IPS DF 19.7 (cell line): ENCODE data around the gene EBF4.
"Not testable (repeated sequence)": the region's sequence is repeated elsewhere in the genome, so short reads cannot be mapped to it uniquely, and the experiment has no call there.

Experiments
- DNase-seq: peaks from one replicate; pipeline ENCODE4 v3.0.0-alpha.2; 2013; ENCODE audit warnings: low read depth, low spot score

Gene EBF4

DNA sequence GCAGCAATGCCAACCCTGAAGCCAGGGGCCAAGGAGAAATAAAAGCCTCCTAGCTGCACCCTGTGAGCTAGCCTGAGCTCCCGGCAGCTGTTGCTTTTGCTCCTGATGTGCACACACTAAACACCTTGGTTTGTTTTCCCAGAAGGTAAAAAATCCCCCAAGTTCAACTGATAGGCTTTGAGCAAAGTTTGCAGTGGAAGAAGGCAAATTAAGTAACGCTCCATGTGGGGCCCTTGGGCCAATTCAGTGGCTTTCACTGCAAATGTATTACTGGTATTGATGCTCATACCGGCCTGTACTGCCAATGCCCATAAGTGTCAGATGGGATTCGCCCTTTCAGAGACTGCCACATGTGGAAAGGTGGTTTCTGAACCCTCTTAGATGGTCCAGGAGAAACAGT, 19.1 kb upstream of the EBF4 start:
- no peak for DNase-seq

- no peak for DNase-seq
These were observed 12.5 kb upstream of the EBF4 start for GRCh38 chr20:2680046-2680445.

GRCh38 chr20:2682040-2682439, 10.5 kb upstream of the EBF4 start:
- not testable (repeated sequence) for DNase-seq

DNA sequence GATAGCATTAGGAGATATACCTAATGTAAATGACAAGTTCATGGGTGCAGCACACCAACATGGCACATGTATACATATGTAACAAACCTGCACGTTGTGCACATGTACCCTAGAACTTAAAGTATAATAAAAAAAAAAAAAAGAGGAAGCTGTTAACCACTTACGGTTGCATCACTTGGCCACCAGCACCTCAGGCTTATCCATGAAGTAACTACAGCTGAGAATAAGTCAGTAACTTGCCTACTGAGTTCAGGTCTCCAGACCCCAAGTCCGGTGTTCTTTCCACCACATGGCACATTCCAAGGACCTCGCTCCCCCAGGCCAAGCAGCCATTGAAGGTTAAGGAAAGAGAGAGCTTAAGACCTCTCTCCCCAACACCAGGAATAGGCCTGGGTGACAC, 7.8 kb upstream of the EBF4 start:
- not testable (repeated sequence) for DNase-seq

- DNase-seq = no peak
These were observed 5.1 kb upstream of the EBF4 start for GRCh38 chr20:2687514-2687913.

DNA sequence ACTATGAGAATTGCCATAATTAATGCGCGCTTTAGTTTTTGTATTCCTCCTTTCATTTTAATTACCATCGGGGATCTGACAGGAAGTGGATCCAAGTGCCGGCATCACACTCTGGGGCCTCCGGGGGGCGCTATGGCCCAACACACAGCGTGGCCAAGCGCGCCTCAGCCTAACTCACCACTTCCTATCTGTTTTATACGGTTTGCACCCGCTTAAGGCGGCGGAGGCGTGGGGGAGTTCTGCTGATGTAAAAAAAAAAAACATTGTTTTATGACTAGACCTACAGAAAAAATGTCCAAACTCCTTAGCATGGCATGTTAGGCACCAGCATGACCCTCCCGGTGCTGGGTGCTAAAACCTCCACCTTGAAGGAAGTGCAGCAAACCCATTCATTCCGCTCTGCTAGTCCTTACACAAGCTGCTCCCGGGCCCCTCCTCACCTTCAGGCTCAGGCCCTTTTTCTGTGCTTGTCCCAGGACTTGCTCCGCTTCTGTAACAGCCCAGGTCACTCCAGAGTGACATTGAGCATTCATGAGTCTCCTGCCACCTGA, 4.5 kb upstream of the EBF4 start:
- no peak for DNase-seq

GRCh38 chr20:2690213-2690612, 2.4 kb upstream of the EBF4 start:
- no peak for DNase-seq

DNA sequence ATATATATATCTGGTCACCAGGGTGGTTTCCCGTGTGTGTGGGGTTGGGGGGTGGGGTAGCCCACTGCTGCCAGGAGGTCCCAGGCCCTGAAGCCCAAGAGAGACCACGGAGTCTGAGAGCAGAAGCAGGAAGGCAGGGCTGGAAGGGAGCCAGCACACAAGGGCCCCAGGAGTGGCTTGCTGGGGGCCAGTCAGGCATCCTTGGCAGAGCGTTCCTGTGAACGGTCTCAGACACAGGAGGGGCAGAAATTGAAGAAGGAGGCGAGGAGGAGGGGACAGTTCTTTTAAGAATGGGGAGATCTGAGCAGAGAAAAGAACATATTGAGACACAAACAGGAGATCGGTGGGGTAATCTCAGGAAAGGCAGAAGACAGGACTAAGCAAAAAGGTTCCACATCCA, 1.9 kb upstream of the EBF4 start:
- no peak for DNase-seq

DNA sequence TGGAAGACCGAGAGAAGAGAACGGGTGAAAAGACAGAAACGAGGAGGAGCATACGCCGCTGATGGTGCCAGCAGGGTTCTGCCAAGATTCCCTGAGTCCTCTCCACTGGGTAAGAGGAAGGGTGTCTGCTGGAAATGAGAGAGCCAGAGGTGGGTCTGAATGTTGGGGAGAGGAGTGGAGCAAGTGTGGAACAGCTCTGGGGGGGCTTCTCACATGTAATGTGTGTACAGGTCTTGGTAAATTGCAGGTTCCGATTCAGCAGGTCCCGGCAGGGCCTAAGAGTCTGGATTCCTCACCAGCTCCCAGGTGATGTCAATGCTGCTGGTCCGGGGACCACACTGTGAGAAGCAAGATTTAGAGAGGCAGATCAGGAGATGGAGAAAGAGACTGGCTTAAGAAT, 1.5 kb upstream of the EBF4 start:
- no peak for DNase-seq

GRCh38 chr20:2691663-2692035, 931 bp upstream of the EBF4 start:
- DNase-seq = no peak

GRCh38 chr20:2692886-2693285, 306 bp downstream of the EBF4 start:
- DNase-seq = no peak

- no peak for DNase-seq
These were observed 867 bp downstream of the EBF4 start for GRCh38 chr20:2693286-2694007.

DNA sequence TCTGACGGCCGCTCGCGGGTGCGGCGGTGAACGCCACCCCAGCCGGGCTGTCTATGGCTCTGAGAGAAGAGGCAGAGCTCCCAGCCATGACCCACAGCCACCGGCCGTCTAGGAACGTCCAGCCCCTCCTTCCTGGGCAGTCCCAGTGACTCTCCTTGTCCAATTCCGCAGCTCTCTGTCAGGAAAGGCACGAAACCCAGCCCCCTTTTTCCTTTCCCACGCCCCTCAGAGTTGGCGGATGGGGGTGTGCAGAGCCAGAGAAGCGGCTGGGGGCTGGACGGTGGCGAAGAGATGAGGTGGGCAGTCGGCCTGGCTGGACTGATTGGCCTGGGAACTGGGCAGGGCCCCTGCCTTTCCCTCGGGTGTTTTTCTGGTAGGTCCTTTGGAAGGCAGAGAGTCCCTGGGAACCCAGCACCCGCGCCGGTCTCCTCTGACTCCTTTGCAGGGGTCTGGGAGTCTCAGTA, 1.5 kb downstream of the EBF4 start:
- DNase-seq = no peak

GRCh38 chr20:2694519-2694918, 1.9 kb downstream of the EBF4 start:
- no peak for DNase-seq

DNA sequence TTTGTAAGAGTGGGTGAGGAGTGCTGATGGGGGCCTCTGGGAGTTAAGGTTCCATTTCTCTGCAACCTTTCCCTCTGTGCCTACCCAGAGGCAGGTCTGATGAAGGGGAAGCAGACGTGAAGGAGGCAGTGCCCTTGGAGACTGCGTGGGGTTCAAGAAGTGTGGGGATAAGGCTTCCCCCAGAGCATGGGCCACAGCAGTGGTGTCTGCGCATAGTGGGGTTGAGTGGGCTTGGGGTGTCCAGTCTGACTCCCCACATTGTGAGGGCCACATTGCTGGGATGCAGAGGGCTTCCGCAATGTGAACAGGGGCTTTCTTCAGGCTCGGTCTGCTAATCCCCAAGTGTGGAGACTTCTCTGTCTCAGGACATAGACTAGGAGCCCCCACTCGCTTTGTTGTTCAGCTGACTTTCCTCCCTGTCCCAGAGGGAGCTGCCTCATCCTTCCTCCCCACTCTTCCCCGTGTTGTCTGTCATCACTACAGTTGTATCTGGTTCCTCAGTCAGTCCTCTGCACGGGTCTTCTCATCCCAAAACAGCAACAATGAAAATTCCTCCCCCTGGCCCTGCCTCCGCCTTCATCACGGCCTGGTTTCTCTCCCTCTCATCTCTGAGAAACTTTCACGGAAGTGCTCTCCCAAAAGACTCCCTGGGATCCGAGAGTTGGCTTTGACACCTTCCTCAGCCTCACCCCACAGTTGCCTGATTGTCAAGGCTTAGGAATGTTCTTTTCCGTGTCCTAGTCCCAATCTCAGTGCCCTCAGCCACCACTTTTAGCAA, 2.8 kb downstream of the EBF4 start:
- DNase-seq = no peak

DNA sequence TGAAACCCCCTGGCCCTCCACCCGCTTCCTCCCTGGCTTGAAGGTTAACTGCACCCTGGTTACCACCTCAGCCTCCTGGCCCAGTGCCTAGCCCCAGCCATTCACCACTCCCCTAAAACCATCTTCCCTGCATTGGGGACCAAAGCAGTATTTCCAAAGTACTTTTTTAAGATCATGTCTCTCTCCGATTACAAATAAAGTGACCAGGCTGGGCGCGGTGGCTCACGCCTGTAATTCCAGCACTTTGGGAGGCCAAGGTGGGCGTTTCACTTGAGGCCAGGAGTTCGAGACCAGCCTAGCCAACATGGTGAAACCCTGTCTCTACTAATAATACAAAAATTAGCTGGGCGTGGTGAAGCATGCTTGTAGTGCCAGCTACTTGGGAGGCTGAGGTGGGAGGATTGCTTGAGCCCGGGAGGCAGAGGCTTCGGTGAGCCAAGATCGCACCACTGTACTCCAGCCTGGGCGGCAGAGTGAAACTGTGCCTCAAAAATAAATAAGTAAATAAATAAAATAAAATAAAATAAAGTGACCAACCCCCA, 3.5 kb downstream of the EBF4 start:
- DNase-seq = not testable (repeated sequence)

DNA sequence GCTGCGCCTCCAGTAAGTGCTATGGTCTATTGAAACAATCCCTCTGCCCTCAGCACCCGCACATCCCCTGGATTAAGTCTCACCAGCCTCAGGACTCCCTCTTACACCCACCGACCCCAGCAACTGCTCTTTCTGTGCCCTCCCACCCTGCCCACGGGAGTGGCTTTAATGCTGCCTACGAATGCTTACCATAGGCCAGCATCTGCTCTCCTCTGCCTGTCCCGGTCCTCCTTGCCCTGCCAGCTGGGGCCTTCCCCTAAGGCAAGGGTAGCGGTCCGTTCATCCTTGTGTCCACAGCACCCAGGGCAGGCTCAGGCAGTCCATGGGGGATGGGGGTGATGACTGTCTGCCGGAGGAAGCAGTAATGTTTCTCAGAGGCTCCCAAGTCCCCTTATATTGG, 4.1 kb downstream of the EBF4 start:
- DNase-seq = no peak

- DNase-seq = no peak
These were observed 5.2 kb downstream of the EBF4 start for GRCh38 chr20:2697768-2698167.

GRCh38 chr20:2698186-2698817, 5.7 kb downstream of the EBF4 start:
- DNase-seq = no peak

DNA sequence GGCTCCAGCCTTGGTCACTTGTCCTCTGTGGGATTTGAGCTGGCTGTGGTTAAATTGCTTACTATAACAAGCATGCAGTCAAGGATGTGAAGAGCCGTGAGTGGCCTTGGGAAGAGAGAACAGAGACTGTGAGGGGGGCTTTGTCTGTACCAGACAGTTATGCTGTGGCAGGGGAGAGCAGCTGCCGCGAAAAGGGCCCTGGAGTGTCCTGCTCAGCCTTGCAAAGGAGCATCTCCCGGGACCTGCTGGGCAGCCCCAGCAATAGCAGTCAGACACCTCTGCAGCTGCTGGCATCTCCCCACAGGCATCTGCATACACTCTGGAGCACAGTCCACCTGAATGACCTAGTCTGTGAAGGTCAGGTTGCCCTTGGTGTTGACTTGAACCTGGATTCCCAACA, 6.3 kb downstream of the EBF4 start:
- no peak for DNase-seq

DNA sequence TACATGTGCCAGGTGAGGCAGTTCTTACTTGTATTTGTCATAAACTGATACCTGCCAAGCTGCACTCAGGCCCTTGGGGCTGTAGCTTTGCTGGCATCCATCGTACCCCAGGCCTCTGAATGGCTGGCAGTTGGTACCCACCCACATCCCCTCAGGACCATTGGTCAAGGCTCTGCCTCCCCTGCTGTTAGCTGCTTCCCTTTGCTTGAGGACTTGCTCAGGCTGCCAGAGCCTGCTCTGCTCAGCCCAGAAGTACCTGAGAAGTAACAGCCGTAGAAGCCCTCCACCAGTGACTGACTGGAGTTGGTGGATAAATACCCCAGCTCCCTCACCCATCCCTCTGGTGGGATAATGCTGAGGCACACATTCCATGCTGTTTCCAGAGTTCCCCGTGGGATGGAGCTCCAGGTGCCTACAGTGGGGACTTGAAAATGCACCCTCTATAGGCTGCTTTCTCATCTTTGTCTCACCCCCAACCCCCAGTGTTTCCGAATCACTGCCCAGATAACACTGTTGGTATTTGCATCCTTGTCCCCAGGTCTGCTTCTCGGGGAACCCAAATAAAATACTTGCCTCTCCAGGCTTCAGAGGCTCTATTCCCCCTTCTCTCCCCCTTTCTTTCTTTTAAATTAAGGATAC, 7.3 kb downstream of the EBF4 start:
- no peak for DNase-seq
